Measurements from ENCODE around the gene ANKRD40CL.
"Not testable (repeated sequence)": the region's sequence is repeated elsewhere in the genome, so short reads cannot be mapped to it uniquely, and the experiment has no call there.

Gene ANKRD40CL, protein sequence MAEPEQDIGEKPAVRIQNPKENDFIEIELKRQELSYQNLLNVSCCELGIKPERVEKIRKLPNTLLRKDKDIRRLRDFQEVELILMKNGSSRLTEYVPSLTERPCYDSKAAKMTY

DNA sequence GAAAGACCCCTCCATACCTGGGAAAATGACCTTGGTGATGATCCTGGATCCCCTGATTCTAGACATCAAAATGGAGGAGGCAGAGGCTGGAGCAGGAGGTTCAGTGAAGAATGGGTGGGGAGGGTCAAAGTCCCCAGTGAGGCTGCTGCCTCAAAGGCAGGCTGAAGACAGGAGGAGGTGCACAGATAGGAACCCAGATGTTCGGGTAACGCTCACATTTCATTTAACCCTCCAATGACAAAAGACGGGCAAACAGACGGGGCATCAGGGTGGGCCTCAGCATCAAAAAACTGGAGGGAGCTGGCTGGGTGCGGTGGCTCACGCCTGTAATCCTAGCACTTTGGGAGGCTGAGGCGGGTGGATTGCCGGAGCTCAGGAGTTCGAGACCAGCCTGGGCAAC is at the start of gene ANKRD40CL:
Gene ANKRD40CL (minus strand): TSS at position 73 of the 400 bp plus-strand sequence. CDS start 605 bp downstream, outside the sequence.
- no peak for DNase-seq (ENCODE audit: low read depth)

DNA sequence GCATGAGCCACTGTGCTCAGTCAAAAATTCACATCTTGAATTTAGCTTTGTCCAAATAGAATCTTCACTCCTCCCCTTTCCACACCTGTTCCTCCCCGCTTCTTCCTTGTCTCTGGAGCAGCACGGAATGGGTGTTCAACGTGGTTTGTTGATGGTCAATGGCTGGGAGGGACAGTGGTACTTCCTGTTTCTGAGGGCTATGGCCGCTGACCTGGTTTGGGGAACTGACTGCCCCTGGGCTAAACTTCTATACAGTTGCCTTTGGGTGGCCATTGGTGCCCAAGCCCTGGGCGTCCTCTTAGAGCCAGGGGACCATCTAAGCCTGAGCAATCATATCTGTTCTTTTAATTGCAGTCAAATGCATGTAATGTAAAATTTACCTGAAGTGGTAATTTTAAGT is 49.0 kb upstream of the ANKRD40CL start:
- no peak for DNase-seq (ENCODE audit: low read depth)

DNA sequence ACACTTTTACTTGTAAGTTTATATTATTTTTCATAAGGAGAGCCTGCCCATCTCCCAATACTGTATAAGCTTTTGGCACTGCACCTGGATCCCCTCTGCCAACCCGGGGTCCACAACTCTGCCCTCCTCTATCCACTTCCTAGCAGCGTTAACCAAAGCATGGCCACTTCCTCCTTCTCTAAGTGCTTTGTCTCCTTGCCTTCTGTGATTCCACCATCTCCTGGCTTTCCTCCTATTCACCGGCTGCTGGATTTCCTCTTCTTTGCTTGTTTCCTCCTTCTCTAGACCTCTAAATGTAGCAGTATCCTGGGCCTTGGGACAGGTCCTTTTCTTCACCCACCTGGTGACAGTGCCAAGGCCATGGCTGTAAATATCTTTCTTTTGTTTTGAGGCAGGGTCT is 48.1 kb upstream of the ANKRD40CL start:
- DNase-seq (ENCODE audit: low read depth): no peak

DNA sequence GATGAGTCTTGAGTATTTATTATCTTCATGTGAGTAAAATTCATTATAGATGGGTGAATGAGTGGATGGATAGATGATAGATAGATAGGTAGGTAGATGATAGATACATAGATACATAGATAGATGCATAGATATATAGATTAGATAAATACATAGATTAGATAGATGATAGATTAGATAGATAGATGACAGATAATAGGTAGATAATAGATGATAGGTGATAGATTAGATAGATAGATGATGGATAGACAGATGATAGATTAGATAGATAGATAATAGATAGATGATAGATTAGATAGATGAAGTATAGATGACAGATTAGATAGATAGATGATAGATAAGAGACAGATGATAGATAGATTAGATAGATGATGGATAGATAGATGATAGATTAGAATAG is 46.3 kb upstream of the ANKRD40CL start:
- no peak for DNase-seq (ENCODE audit: low read depth)

DNA sequence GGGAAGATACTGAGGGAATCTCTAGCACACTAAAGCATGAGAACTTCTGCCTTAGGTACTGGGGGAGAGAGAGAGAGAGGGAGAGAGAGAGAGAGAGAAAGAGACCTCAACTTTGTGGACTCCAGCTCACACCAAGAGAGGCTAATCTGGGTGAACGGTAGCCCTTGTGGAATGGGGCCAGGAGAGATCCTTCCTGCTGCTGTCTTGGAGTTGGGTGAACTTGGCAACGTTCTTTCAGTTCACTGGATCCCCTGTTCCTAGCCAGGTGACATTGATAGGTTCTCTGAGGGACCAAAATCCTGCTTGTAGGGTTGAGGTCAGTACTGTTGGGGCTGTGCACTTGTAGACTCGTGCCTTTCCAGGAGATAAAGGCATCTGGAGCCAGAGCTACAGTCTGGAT is 41.6 kb upstream of the ANKRD40CL start:
- no peak for DNase-seq (ENCODE audit: low read depth)

DNA sequence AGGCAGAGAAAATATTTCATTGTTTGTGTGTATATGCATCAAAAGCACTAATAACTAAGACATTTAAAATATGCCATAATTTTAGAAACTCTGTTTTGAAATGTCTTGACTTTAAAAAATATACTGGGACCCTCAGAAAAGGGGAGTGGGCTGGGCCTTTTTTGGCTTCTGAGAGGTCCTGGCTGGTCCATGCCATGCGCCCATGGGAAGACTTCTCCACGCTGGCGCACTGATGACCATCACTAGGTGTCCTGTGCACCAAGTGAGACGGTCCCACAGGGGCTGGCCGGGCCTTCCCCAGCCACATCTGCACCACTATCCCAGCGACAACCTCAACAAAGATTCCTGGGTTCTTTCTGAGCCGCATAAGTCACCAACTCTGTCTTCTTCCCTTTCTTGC is 41.1 kb upstream of the ANKRD40CL start:
- DNase-seq (ENCODE audit: low read depth): no peak

DNA sequence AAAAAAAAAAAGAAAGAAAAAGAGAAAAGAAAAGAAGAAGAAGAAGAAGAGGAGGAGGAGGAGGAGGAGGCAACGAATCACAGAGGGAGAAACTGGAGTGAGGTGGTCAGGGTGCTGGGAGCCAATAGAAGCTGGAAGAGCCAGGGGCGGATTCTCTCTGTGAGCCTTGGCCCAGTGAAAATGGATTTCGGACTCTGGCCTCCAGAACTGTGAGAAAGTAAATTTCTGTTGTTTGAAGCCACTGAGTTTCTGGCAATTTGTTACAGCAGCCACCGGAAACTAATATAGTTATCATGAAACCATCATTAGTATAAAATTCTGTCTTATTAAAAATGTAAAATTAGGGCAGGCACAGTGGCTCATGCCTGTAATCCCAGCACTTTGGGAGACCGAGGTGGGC is 40.4 kb upstream of the ANKRD40CL start:
- no peak for DNase-seq (ENCODE audit: low read depth)

DNA sequence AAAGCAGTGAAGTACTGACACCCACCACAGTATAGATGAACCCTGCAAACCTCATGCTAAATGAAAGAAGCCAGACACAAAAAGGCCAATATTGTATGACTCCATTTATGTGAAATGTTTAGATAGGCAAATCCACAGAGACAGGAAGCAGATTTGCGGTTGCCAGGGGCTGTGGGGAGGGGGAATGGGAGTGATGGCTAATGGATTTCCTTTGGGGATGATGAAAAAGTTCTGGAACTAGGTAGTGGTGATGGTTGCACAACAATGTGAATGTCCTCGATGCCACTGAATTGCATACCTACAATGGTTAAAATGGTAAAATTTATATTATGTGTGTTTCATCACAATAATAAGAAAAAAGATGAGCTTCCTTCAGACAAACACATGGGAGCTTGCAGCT is 39.7 kb upstream of the ANKRD40CL start:
- DNase-seq (ENCODE audit: low read depth): no peak

DNA sequence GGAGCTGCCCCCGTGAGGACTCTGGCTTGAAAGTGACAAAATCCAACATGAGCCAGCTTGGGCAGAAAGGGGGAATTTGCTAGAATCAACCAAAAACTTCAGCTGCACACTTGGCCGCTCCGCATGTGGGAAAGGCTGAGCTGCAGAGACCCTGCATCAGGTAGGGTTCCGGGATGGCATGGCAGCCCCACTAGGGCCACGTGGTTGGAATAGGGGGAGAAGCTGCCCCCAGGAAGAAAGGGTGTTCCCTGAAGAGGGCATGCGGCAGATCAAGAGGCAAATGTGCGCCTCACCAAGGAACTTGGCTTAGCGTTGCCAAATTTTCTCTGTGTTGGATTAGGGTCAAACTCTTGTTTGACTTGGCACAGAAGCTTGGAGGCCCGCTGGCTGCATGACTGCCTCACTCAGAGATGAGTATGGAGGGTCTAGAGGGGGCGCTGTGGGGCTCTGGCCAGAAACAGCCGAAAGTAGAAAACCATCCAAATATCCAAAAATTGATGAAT is 38.9 kb upstream of the ANKRD40CL start:
- DNase-seq (ENCODE audit: low read depth): no peak

DNA sequence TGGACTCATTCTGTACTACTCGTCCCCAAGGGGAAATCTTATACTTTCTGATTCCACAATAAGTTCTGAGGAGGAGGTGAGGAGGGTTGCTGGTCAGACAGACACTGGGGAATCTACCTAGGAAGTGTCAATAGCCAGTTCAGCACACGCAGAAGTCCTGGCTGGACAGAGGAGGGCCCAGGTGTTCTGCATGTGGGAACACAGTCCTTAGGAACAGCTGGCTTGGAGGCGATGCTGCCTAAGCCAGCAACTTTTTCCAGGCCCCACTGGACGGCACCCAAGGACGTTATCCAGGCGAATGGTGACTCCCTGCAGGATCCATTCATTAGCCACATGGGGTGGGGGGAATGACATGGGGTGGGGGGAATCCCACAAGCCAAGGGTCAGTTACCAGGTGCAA is 38.2 kb upstream of the ANKRD40CL start:
- no peak for DNase-seq (ENCODE audit: low read depth)

DNA sequence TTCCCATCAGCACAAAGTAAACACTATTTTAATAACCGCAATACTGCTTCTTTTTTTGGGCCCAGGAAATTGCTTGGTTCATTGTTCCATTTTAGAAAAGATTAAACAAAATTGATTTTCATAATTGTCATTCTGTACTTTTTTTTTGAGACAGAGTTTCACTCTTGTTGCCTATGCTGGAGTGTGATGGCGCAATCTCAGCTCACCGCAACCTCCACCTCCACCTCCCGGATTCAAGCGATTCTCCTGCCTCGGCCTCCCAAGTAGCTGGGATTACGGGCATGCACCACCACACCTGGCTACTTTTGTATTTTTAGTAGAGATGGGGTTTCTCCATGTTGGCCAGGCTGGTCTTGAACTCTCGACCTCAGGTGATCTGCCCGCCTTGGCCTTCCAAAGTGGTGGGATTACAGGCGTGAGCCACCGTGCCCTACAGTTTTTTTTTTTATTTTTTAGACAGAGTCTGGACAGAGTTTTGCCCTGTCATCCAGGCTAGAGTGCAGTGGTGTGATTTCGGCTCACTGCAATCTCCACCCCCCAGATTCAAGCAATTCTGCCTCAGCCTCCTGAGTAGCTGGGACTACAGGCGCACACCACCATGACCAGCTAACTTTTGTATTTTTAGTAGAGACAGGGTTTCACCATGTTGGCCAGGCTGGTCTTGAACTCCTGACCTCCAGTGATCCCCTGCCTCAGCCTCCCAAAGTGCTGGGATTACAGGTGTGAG is 37.6 kb upstream of the ANKRD40CL start:
- DNase-seq (ENCODE audit: low read depth): not testable (repeated sequence)

DNA sequence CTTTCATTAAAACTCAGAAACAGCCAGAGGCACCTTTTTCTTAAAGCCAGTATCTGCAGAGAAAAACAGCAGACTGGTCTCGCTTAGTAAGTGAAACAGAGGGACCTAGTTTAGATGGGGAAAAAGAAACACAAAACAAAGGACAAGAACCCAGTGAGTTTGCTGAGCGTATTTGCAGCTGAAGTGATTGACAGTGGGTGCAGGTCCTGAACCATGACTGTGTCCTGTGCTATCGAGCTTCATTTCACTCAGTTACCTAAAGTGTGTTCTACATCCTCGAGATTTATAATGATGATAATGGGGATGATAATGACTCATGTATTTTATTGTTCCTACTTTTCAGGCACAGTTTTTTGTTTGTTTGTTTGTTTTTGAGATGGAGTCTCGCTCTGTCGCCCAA is 36.4 kb upstream of the ANKRD40CL start:
- DNase-seq (ENCODE audit: low read depth): no peak

DNA sequence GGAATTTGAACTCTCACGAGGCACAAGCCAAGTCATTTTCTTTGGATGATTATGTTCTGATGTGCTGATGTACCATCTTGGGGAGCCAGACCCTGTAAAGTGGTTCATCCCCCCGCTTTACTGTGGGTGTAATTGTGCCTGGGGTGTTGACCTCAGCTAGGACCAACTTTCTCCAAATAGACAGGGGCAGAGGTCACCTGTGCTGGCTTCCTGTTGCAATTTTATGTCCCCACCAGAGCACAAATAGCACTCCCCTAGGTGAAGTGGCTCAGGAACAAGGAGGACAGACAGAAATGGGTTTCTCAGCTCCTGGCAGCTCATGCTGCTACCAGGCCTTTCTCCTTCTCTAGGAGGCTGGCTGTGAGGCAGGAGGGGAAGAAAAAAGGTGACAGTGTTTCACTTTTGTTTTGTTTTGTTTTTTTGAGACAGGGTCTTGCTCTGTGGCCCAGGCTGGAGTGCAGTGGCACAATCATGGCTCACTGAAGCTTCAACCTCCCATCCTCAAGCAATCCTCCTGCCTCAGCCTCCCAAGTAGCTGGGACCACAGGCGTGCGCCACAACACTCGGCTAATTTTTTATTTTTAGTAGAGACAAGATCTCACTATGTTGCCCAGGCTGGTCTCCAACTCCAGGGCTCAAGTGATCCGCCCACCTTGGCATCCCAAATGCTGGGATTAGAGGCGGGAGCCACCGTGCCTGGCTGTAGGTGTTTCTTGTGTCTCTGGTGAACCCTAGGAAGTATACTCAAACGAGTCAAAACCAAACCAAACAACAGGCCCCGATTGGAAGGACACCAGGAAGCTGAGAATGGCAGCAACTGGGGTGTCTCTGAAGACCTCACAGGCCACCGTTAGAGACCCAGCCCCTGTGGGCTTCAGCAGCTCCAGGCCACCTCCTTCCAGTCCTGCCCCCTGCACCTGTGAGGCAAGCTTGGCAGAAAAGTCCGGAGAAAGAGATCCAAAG is 35.6 kb upstream of the ANKRD40CL start:
- no peak for DNase-seq (ENCODE audit: low read depth)

DNA sequence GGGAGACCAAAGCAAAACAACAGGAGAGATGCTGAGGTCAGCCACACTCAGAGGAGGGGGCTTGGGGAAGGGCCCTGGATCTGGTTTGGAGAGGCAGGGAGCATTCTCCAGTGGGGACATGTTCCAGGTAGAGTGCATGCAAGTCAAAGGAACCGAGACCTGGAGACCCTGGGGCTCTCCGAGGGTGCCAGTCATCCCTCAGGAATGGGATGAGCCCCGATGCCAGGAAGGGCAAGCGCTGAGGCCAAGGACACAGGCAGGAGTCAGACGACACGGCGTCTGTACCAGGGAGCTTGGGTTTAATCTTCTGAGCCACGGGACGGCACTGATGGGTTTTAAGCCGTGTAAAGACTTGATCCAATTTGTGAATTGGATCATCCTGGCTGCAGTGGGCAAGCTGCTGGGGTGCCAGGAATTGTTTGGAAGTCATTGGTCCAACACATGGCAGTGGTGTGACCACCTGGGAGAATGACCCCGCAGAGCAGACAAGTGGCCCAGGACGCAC is 32.9 kb upstream of the ANKRD40CL start:
- DNase-seq (ENCODE audit: low read depth): no peak

DNA sequence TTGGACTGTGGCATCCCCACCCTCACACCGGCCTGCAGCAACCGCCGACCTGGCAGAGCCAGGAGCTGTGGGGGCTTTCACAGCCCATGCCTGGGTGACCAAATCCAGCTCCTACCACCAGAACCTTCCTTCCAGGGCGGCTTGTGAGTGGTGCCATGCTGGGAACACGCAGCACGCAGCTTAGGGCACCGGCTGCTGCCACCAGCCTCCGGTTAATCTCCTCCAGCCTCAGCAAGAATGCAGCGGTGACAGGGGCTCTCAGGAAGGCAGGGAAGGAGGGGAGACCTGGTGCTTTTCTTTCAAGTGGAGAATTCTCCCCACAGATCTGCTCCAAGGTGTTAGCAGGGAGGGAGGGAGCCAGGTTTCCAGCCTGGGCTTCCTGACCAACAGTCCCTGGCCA is 32.3 kb upstream of the ANKRD40CL start:
- no peak for DNase-seq (ENCODE audit: low read depth)

DNA sequence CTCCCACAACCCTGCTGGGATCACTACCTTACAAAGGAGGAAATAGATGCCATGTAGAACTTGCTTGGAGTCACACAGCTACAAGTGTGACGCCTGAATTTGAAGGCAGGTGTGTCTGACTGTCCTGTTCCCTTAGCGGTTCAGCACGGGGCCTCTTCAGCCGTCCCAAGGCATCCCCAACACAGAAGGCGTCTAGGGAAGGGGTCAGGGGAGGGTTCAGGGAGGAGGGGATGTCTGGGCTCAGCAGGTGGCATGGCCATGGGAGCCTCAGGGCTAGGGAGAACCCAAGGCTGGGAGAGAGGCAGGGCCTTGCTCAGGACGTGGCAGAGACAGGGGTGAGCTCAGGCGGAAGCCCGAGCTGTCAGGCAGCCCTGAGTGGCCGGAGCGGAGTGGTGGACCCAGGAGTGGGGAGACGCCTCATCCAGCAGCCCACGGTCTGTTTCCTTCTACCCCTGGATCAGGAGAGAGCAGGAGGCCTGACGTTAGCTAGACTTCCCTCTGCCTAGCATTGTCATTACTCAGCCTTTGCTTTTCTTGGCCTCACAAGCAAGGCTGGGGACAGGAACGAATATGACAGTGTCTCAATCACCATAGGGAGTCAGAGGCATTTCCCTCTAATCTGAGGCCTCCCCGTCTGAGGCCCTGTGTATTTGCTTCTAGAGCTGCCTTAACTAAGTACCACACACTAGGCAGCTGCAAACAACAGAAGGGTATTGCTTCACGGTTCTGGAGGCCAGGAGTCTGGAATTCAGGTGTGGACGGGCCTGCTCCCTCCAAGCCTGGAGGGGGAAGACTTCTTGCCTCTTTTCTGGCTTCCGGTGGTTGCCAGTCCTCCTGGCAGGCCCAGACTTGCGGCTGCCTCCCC is 31.3 kb upstream of the ANKRD40CL start:
- no peak for DNase-seq (ENCODE audit: low read depth)

DNA sequence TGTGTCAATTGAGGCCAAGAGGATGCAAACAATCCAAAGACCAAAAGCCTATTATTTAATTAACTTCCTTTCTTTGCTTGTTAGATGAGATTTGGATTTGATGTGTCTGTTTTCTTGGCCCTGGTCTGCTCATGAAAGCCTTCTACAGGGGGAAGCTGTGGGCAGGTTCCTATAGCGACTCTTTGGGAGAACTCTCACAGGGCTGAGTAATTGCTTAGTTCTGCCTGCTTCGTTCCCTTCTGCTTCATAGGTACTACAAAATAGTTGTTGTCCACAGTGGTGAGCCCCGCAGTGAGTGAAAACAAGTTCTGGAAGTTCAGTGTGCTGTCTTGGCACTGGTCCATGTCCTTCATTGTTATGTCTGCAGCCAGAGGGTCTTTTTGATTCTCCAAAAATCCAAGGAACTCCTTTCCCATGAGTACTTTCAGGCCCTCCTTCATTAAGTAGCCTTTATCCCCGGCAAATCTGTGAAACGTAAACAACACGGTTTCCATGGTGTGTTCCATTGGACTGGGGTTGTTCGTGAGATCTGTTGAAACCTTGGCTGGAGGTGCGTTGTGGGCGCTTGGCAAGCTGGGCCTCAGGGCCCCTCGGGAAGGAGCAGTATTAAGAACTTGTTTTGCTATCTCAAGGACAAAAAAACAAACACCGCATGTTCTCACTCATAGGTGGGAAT is 30.0 kb upstream of the ANKRD40CL start:
- DNase-seq (ENCODE audit: low read depth): no peak

DNA sequence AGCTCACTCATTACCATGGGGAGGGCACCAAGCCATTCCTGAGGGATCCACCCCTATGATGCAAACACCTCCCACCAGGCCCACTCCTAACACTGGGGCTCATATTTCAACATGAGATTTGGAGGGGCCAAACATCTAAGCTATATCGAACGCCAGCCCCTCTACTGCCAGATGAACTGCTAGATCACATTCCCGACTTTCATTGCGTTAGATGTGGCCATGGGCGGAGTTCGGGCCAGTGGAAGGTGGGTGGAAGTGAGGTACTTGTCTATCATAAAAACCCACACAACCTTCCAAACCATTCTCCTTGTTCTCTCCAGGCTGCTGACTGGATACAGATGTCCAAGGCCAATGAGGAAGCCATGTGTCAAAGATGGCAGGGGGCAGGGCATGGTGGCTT is 27.0 kb upstream of the ANKRD40CL start:
- DNase-seq (ENCODE audit: low read depth): no peak

DNA sequence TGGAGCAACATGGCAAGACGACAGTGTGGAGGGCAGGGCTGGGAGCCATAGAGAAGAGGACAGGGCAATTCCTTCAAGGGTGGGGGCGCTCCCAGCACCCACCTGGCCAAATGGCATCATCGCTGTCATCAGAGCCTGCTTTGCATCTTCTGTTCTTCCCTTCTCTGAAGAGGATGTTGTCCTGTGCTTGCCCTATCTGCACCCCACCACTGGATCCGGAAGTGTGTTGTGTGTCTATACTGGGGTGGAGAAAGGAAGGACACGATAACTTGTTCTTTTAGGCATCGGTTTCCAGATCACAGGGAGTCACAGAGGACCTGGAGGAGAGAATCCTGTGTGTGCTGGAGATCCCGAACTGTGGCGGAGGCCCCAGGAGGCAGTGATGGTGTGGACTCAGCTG is 25.7 kb upstream of the ANKRD40CL start:
- DNase-seq (ENCODE audit: low read depth): no peak

DNA sequence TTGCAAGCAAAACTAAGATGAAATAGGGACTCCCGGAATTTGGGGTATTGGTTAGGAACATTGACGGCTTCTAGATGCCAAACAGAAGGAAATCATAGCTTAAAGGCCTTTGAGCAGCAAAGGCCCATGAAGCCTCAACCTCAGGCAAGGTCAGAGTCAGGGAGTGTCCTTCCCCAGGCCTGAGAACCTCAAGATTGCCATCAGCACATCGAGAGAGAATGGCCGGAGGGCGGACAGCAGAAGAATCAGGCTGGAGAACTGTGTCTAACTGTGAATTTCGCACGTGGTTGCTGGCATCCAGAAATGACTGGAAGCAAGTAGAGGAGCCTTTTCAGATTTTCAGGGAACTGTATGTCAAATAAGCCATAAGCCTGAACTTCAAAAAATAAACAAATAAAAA is 24.8 kb upstream of the ANKRD40CL start:
- no peak for DNase-seq (ENCODE audit: low read depth)

DNA sequence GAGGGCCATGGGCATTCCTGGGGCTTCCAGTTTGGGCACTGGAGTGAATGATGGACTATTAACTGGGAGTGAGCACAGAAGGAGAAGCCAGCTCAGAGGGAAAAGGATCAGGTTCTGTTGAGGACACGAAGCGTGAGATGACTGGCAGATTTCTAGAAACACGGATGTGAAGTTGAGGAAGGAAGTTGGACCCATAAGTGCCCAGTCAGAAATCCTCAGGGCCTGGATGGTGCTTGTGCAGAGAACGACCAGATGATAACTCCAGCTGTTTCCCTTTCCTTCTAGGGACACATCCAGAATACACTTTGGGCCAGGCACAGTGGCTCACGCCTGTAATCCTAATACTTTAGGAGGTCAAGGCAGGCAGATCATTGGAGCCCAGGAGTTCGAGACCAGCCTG is 23.3 kb upstream of the ANKRD40CL start:
- no peak for DNase-seq (ENCODE audit: low read depth)

Data from stimulated activated CD8-positive, alpha-beta memory T cell treated with anti-CD3 and anti-CD28 coated beads, Interleukin-15, amount 100 ng/mL, for 1 hour (primary cell).